Chondrocyte (in vitro differentiated cells): ENCODE results near the gene BDH1. TPM values are rescaled to one million over a fixed set of nuclear protein-coding genes. Genes with fewer than 3 reads are reported as not detected.

ENCODE experiments used
- DNase-seq: peaks from one replicate; pipeline ENCODE4 v3.0.0; 2021; ENCODE audit warnings: mixed read lengths, low spot score
- H3K27ac Mint-ChIP-seq: one replicate; pipeline ENCODE4 v1.8.0; 2021; ENCODE audit warnings: mild to moderate bottlenecking, moderate library complexity, mixed read lengths; ENCODE audit not compliant: unreplicated experiment
- H3K27me3 Mint-ChIP-seq: 2 replicates; pipeline ENCODE4 v1.8.0; 2021; ENCODE audit warnings: low read depth, mixed read lengths
- H3K36me3 Mint-ChIP-seq: 2 replicates; pipeline ENCODE4 v1.8.0; 2021; ENCODE audit warnings: low read depth, mixed read lengths
- H3K4me1 Mint-ChIP-seq: 2 replicates; pipeline ENCODE4 v1.8.0; 2021; ENCODE audit warnings: low read depth, mild to moderate bottlenecking, mixed read lengths
- H3K4me3 Mint-ChIP-seq: one replicate; pipeline ENCODE4 v1.8.0; 2021; ENCODE audit warnings: mild to moderate bottlenecking, moderate library complexity, mixed read lengths; ENCODE audit not compliant: unreplicated experiment
- H3K9me3 Mint-ChIP-seq: 2 replicates; pipeline ENCODE4 v1.8.0; 2021; ENCODE audit warnings: low read depth, mixed read lengths
- total RNA-seq: library from RNA; stranded (reverse); gene quantifications from 3 replicates; pipeline ENCODE4 v1.2.1, GENCODE V29; 2021
- TF ChIP-seq, protein P1 (sequence below): fragments of 200-600 bp; sonication (generic); IDR thresholded peaks from 2 replicates; pipeline ENCODE4 v1.5.0; 2021; ENCODE audit warnings: antibody characterized with exemption, mild to moderate bottlenecking, moderate library complexity

Gene BDH1
- total RNA-seq, 1 donor from 2014 or later, result 8.4 TPM

DNA sequence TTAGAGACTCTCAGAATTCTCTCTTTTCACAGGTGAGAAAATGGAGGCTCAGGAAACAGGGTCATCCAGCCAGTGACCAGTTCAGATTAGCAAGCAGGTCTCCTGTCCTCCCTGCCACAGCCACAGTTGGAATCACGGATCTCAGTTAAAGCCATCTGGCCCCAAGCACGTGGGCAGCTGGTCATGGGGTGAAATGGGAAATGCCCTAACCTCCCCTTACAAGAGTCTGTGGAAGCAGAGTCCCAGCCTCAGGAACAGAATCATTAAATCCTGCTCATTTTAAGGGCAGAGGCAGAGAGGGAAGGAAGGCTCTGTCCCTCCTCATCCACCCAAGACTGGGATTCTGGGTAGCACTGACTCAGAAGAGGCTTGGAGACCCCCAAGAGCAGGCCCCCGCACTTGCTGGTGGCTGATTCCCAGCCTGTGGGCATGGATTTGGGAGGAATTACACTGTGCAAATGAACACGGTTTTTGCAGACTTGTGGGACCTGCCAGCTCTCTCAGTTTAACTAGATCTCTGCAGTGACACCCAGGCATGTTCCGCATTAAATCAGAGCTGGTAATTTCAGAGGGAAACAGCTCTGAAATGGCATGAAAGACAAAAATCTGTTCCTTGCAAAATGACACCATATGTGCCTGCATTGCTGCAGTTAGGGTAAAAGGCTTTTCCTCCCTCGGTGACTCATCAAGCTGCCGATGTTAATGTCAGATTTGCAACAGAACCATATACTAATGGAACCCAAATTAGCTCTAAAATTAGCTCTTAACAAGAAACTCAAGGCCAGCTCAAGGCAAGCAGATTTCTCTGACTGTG lies 89.0 kb downstream of the BDH1 start:
- Mint-ChIP-seq H3K27me3 (no peaks in the 10 kb centered on the region), H3K4me1 (peaks cover 74% of the 10 kb centered on the region), H3K27ac (peak overlapping the region; percentile 89), H3K36me3 (no peaks in the 10 kb centered on the region), H3K9me3 (no peaks in the 10 kb centered on the region), H3K4me3 (peak overlapping the region; percentile 48)
- peak; percentile 25 for DNase-seq
- TF ChIP-seq, protein P1, sequence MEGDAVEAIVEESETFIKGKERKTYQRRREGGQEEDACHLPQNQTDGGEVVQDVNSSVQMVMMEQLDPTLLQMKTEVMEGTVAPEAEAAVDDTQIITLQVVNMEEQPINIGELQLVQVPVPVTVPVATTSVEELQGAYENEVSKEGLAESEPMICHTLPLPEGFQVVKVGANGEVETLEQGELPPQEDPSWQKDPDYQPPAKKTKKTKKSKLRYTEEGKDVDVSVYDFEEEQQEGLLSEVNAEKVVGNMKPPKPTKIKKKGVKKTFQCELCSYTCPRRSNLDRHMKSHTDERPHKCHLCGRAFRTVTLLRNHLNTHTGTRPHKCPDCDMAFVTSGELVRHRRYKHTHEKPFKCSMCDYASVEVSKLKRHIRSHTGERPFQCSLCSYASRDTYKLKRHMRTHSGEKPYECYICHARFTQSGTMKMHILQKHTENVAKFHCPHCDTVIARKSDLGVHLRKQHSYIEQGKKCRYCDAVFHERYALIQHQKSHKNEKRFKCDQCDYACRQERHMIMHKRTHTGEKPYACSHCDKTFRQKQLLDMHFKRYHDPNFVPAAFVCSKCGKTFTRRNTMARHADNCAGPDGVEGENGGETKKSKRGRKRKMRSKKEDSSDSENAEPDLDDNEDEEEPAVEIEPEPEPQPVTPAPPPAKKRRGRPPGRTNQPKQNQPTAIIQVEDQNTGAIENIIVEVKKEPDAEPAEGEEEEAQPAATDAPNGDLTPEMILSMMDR, result no peak

DNA sequence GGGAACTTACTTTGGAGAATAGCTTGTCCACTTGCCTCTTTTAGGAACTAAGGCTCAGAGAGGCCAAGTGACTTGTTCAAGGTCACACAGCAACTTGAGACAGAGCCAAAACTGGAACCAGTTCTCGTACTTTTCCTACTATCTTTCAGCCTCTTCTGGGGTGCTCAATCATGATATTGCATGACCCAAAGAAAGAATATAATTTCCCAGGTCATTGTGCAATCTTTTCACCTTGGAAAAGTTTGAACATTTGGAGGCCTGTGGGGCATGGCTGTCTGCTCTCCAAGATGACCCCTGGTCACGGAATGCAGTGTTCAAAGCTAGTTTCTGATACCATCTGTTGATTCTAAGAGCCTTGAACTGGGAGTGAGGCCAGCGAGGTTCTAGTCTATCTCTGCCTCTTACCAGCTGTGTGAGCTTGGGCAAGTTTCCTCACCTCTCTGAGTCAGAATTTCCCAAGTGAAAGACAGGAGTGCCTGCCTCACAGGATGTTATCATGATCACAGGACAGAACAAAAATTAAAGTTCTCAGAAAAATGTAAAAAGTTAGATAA lies 89.7 kb downstream of the BDH1 start:
- no peak overlapping the region for H3K4me3 Mint-ChIP-seq

DNA sequence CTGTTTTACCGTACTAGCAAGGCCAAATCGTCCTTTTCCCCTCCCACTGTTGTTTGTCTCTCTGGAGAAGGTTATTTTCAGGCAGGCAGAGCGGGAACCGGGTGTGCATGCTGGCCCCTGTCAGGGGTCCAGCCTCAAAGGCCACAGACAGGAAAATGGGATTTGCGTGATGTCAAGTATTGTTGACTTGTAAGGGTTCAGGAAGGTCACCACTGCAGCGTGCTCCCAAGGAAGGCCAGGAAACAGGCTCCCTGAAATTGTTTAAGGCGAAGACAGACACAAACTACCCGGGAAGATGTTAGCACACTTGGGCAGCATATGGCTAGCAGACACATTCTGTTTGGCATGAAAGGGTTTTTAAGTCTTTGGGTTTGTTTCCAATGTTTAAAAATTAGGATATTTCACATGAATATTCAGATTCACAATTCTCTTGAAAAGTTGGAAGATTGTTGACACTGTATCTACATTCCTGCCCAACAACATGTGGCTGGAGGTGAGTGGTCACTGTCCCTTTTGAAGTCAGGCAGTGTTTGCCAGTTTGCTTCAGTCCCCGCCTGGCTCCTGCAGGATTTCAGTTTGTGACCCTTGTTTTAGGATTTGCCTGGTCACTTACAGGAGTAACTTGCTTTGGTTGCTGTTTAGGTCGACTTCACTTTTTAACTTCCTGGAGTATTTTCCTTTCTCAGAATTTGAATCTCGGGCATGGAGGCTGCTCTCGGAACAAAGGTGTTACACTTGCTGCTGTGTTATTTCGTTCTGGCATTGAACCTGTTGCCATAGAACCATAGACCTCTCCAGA lies 90.4 kb downstream of the BDH1 start:
- Mint-ChIP-seq H3K4me3 (no peak overlapping the region), H3K27me3 (no peaks in the 10 kb centered on the region), H3K36me3 (no peaks in the 10 kb centered on the region), H3K9me3 (no peaks in the 10 kb centered on the region), H3K27ac (peak overlapping the region; percentile 45), H3K4me1 (peaks cover 65% of the 10 kb centered on the region)
- TF ChIP-seq, protein P1, result no peak
- DNase-seq, result peak; percentile 18

More for the DNA sequence above, 89.7 kb downstream of the BDH1 start:
- TF ChIP-seq, protein P1, result no peak
- Mint-ChIP-seq H3K27ac (peak overlapping the region; percentile 89), H3K9me3 (no peaks in the 10 kb centered on the region), H3K4me1 (peaks cover 67% of the 10 kb centered on the region), H3K27me3 (no peaks in the 10 kb centered on the region), H3K36me3 (no peaks in the 10 kb centered on the region)
- DNase-seq, result peak; percentile 0

DNA sequence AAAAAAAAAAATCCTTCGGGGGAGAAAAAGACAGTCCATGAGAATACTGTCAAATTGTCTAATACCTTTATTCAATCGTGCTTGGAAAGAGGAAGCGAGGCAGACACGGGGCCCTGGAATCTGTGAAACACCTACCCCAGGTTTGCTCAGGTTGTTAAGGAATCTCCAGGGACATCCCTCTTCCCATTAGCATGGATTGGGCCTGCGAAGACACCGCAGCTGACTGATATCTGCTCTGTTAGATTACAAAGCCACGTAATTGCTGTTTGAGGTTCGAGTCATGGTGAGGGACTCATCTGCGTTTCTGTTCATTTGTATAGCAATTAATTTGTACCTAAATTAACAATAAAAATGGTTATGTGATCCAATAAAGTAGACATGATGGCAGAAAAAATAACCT lies 91.0 kb downstream of the BDH1 start:
- Mint-ChIP-seq H3K27me3 (no peaks in the 10 kb centered on the region), H3K27ac (no peak overlapping the region), H3K4me3 (no peak overlapping the region), H3K9me3 (no peaks in the 10 kb centered on the region), H3K4me1 (peaks cover 62% of the 10 kb centered on the region), H3K36me3 (no peaks in the 10 kb centered on the region)
- DNase-seq, result peak; percentile 35
- TF ChIP-seq, protein P1, result no peak

DNA sequence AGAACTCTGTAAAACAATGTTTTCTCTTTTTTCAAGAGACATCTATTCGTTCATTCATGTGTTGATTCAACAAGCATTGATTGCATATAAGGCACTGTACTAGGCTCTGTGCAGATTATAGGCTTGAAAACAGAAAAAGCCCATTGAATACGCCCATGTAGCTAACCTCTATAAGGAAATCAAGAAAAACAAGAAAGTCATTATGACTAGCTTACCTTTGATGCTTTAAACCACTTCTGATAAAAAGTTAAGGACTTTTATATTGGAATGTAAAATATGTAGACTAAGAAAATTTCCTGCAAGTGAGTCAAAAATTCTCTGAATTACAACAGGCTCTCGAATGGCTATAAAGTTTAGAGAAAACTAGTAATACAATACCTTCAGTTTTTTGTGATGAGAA lies 92.5 kb downstream of the BDH1 start:
- H3K4me3 Mint-ChIP-seq, result no peak overlapping the region
- no peaks in the 10 kb centered on the region for H3K9me3 Mint-ChIP-seq
- H3K36me3 Mint-ChIP-seq, result no peaks in the 10 kb centered on the region
- TF ChIP-seq, protein P1, result no peak
- no peaks in the 10 kb centered on the region for H3K27me3 Mint-ChIP-seq
- no peak overlapping the region for H3K27ac Mint-ChIP-seq
- DNase-seq, result no peak
- H3K4me1 Mint-ChIP-seq, result peaks cover 48% of the 10 kb centered on the region
